HEK293 (cell line): ENCODE results near the gene RPS6KA2.

Source experiments
- CTCF ChIP-seq: fragments of 450-650 bp; formaldehyde crosslinking; IDR thresholded peaks from 2 replicates; pipeline ENCODE4 v1.5.1; 2016; ENCODE audit warnings: missing biosample characterization, missing genetic modification characterization
- REPIN1 ChIP-seq: fragments of 450-650 bp; formaldehyde crosslinking; IDR thresholded peaks from 2 replicates; pipeline ENCODE4 v1.5.1; 2017; ENCODE audit warnings: missing biosample characterization, missing genetic modification characterization, low read depth
- ZBTB7A ChIP-seq: fragments of 450-650 bp; formaldehyde crosslinking; IDR thresholded peaks from 2 replicates; pipeline ENCODE4 v1.5.1; 2016; ENCODE audit warnings: low read depth, missing biosample characterization, missing genetic modification characterization
- ZNF350 ChIP-seq: fragments of 450-650 bp; formaldehyde crosslinking; IDR thresholded peaks from 2 replicates; pipeline ENCODE4 v1.5.0; 2017; ENCODE audit warnings: missing biosample characterization, mild to moderate bottlenecking, missing genetic modification characterization
- ZNF37A ChIP-seq: fragments of 450-650 bp; IDR thresholded peaks from 2 replicates; pipeline ENCODE4 v1.5.1; 2018; ENCODE audit warnings: missing biosample characterization, missing genetic modification characterization
- ZNF677 ChIP-seq: fragments of 450-650 bp; IDR thresholded peaks from 2 replicates; pipeline ENCODE4 v1.5.0; 2018; ENCODE audit warnings: missing biosample characterization, mild to moderate bottlenecking, missing genetic modification characterization, moderate library complexity
- ZNF692 ChIP-seq: fragments of 450-650 bp; formaldehyde crosslinking; IDR thresholded peaks from 2 replicates; pipeline ENCODE4 v1.5.1; 2016; ENCODE audit warnings: missing biosample characterization, missing genetic modification characterization
- ZNF768 ChIP-seq: fragments of 450-650 bp; formaldehyde crosslinking; IDR thresholded peaks from 2 replicates; pipeline ENCODE4 v1.5.1; 2018; ENCODE audit warnings: missing biosample characterization, mild to moderate bottlenecking, missing genetic modification characterization

- TF ChIP-seq CTCF (tag by site-specific recombination) (no peak), ZNF350 (no peak), ZNF677 (tag by site-specific recombination) (no peak), ZNF768 (tag by site-specific recombination) (no peak), ZBTB7A (tag by site-specific recombination) (no peak), REPIN1 (tag by site-specific recombination) (no peak), ZNF692 (tag by site-specific recombination) (no peak), ZNF37A (tag by site-specific recombination) (no peak)
These were observed 217.9 kb downstream of the RPS6KA2 start for GRCh38 chr6:166408936-166409755.
